Natural killer cell treated with Interleukin-12 subunit alpha and Interleukin-12 subunit beta and Interleukin-15 and Interleukin-18, amount 100 ng/mL, for 72 hours (primary cell): ENCODE results near the gene DNAJC5G. TPM values are rescaled to one million over a fixed set of nuclear protein-coding genes. Genes with fewer than 3 reads are reported as not detected.

Experiments used
- ATAC-seq, 2 donors: fragments of 150-1000 bp; cut with Tn5 transposase in 1 of 2; sonication (Bioruptor Pico), chemical (Tn5 transposase) in 1 of 2; 2 replicates each; pipeline ENCODE4 v1.10.0; 2021
- DNase-seq: peaks from one replicate; pipeline ENCODE4 v3.0.0; 2022; ENCODE audit warnings: low spot score
- H3K27ac Mint-ChIP-seq, 2 donors: 1 replicate in 1 of 2; 2 replicates in 1 of 2; pipeline ENCODE4 v1.8.0; 2022; ENCODE audit warnings: mixed read lengths in 2 of 2, mild to moderate bottlenecking in 1 of 2, moderate library complexity in 1 of 2
- H3K27me3 Mint-ChIP-seq, 2 donors: 1 replicate in 1 of 2; 2 replicates in 1 of 2; pipeline ENCODE4 v1.8.0; 2022; ENCODE audit warnings: mixed read lengths in 2 of 2
- H3K36me3 Mint-ChIP-seq: one replicate; pipeline ENCODE4 v1.8.0; 2022; ENCODE audit warnings: mixed read lengths
- H3K4me1 Mint-ChIP-seq, 2 donors: 1 replicate in 1 of 2; 2 replicates in 1 of 2; pipeline ENCODE4 v1.8.0; 2022; ENCODE audit warnings: low read depth in 2 of 2, mixed read lengths in 2 of 2, mild to moderate bottlenecking in 1 of 2
- H3K4me3 Mint-ChIP-seq: one replicate; pipeline ENCODE4 v1.8.0; 2022; ENCODE audit warnings: mixed read lengths
- H3K9me3 Mint-ChIP-seq: 2 replicates; pipeline ENCODE4 v1.8.0; 2022; ENCODE audit warnings: mixed read lengths
- total RNA-seq, 2 donors: library from RNA; stranded (reverse); gene quantifications; one replicate each; pipeline ENCODE4 v1.2.3, GENCODE V29; 2022

DNAJC5G gene
- total RNA-seq, 2 donors from 2014 or later = not detected

DNA sequence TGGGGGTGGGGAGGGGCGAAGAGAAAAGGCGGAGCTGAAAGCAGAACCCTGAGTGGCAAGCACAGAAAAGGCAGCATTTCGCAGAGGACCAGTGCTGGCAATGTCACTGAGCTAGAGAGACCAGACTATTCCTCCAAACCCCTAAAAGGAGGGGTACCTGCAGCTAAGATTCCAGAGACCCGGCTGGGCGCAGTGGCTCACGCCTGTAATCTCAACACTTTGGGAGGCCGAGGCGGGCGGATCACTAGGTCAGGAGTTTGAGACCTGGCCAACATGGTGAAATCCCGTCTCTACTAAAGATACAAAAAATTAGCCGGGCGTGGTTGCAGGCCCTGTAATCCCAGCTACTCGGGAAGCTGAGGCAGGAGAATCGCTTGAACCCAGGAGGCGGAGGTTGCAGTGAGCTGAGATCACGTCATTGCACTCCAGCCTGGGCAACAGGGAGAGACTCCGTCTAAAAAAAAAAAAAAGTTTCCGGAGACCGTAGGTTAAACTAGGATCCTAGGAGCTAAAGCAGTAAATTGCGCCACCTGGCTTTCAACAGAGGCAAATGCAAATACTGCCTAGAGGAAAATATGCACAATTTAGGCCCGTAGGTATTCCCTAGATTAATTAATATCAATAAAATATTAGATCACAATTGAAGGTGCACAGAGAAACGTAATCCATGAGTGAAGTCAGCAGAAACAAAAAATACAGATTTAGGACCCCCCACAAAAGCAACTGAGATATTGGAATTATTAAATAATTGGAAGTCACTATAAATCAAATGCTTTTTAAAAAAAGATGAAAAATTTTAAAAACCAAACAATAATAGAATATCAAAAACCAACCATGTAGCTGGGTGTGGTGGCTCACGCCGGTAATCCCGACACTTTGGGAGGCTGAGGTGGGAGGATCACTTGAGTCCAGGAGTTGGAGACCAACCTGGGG lies 28.1 kb downstream of the DNAJC5G start:
- no peaks in the 10 kb centered on the region for H3K36me3 Mint-ChIP-seq
- no peaks in the 10 kb centered on the region for H3K9me3 Mint-ChIP-seq
- no peak for DNase-seq
- peaks cover 5 to 6% of the 10 kb centered on the region in 2 donors for H3K27me3 Mint-ChIP-seq
- peak; percentile 42 to 66 for ATAC-seq
- H3K4me3 Mint-ChIP-seq = peak overlapping the region; percentile 16
- no peak overlapping the region for H3K27ac Mint-ChIP-seq
- peaks cover 0 to 3% of the 10 kb centered on the region in 2 donors for H3K4me1 Mint-ChIP-seq

DNA sequence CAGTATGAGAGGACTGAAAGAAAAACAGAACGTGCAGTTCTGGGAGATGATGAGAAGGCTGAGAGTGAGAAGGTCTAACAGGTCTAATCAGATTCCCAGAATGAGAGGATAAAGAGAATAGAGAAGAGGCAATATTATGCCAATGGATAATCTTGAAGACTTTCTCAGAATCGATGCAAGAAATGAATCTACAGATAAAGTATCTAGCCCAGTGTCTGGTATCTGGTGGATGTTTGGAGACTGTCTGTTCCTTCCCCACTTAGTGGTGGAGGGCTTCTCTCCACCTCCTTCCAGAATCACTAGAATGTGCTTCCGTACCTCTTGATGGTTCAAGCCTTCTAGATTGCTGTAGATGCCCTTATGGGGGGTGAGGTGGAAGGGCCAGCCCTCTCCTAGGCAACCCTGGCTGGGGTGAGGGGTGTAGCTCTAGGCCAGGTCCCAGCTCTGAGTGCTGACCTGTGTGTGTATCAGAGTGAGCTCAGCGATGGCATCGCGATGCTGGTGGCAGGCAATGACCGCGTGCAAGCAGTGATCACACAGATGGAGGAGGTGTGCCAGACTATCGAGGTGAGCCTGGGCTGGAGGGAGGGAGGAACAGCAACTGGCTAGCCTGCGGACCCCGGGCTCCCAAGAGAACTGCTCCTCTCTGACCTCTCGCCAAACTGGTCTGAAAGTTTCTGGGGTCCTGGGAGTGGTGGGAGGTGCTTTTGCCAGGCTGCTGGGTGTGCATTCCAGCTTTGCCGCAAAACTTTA lies 29.4 kb downstream of the DNAJC5G start:
- no peak overlapping the region for H3K4me3 Mint-ChIP-seq
- H3K27ac Mint-ChIP-seq = no peak overlapping the region
- DNase-seq = no peak
- H3K36me3 Mint-ChIP-seq = peaks cover 3% of the 10 kb centered on the region
- no peaks in the 10 kb centered on the region for H3K9me3 Mint-ChIP-seq
- H3K27me3 Mint-ChIP-seq = peaks cover 5 to 6% of the 10 kb centered on the region in 2 donors
- ATAC-seq = no peak
- H3K4me1 Mint-ChIP-seq = peaks cover 0 to 3% of the 10 kb centered on the region in 2 donors

DNA sequence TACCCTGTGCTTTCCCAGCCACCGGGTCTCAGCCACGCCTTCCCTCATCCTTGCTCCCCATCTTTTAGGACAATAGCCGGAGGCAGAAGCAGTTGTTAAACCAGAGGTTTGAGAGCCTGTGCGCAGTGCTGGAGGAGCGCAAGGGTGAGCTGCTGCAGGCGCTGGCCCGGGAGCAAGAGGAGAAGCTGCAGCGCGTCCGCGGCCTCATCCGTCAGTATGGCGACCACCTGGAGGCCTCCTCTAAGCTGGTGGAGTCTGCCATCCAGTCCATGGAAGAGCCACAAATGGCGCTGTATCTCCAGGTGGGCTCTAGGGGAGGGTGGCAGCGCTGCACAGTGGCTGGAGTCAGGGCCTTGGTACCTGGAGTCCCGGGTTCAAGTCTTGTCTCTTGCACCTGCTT lies 30.3 kb downstream of the DNAJC5G start:
- peak overlapping the region; percentile 10 for H3K4me3 Mint-ChIP-seq

DNA sequence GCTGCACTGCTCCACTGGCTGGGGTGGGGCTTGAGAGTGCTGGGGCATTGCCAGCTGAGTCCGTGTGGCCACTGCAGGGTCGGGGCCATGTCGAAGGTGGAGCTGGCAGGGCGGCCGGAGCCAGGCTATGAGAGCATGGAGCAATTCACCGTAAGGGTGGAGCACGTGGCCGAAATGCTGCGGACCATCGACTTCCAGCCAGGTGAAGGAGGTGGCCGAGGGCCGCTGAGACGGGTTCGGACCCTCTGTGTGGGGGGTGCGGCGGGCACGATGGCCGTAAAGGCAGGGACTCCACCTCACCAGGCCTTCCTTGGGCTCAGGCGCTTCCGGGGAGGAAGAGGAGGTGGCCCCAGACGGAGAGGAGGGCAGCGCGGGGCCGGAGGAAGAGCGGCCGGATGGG lies 30.9 kb downstream of the DNAJC5G start:
- H3K4me1 Mint-ChIP-seq = peaks cover 0 to 3% of the 10 kb centered on the region in 2 donors
- peaks cover 6% of the 10 kb centered on the region for H3K36me3 Mint-ChIP-seq
- H3K27me3 Mint-ChIP-seq = peaks cover 5 to 6% of the 10 kb centered on the region in 2 donors
- ATAC-seq = peak; percentile 42 to 66
- no peaks in the 10 kb centered on the region for H3K9me3 Mint-ChIP-seq
- no peak overlapping the region for H3K27ac Mint-ChIP-seq
- H3K4me3 Mint-ChIP-seq = peak overlapping the region; percentile 39
- no peak for DNase-seq

More for the DNA sequence above, 30.3 kb downstream of the DNAJC5G start:
- Mint-ChIP-seq H3K9me3 (no peaks in the 10 kb centered on the region), H3K27ac (no peak overlapping the region), H3K4me1 (peaks cover 0 to 3% of the 10 kb centered on the region in 2 donors), H3K27me3 (peaks cover 5 to 6% of the 10 kb centered on the region in 2 donors), H3K36me3 (peaks cover 6% of the 10 kb centered on the region)
- no peak for DNase-seq
- no peak for ATAC-seq

DNA sequence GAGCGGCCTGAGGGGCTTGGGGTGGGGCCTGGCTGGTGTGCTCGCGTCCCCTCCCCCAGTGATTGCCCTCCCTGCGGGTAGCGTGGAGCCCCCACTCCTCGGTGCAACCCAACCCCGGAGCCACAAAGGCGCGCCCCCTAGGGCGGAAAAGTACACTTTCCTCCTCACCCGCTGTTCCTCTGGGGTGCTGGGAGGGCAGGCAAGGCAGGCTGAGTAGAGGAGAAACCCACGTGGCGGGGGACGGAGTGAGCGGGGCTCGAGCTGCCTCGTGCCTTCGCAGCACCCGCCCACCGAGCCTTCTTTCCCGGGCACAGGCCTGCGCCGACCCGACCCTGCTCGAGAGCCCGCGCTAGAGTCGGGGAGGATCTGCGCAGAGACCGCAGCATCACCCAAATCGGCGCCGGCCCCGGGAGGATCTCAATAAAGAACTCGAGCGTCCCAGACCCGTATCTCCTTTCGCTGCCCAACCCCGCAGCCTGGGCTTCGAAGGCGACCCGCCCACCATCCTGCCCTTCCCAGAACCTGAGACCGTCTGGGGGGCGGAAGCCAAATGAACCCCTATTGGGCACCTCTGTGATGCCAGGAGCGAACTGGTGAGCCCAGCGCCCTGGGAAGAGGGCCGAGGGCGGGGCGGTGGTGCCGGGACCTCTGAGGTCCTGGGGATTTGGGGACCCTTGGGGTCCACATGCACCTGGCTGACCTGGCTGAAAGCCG lies 31.5 kb downstream of the DNAJC5G start:
- peaks cover 0 to 3% of the 10 kb centered on the region in 2 donors for H3K4me1 Mint-ChIP-seq
- no peaks in the 10 kb centered on the region for H3K9me3 Mint-ChIP-seq
- peaks cover 6% of the 10 kb centered on the region for H3K36me3 Mint-ChIP-seq
- DNase-seq (no peak), ATAC-seq (peak; percentile 57 to 67)
- H3K4me3 Mint-ChIP-seq = peak overlapping the region; percentile 39
- peaks cover 5 to 6% of the 10 kb centered on the region in 2 donors for H3K27me3 Mint-ChIP-seq
- no peak overlapping the region for H3K27ac Mint-ChIP-seq

DNA sequence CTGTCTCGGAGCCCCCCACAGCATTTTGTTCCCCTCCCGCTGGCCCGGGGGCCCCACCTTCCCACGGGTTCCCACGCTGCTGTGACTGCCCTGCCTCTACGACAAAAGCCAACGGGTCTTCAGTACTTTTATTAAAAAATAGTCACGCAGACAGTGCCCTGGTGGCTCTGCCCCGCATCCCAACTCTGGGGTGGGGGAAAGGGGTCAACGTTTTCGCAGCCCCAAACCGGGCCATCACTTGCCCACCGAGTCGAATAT lies 32.0 kb downstream of the DNAJC5G start:
- H3K4me1 Mint-ChIP-seq = peaks cover 0 to 3% of the 10 kb centered on the region in 2 donors
- H3K4me3 Mint-ChIP-seq = peak overlapping the region; percentile 38

DNA sequence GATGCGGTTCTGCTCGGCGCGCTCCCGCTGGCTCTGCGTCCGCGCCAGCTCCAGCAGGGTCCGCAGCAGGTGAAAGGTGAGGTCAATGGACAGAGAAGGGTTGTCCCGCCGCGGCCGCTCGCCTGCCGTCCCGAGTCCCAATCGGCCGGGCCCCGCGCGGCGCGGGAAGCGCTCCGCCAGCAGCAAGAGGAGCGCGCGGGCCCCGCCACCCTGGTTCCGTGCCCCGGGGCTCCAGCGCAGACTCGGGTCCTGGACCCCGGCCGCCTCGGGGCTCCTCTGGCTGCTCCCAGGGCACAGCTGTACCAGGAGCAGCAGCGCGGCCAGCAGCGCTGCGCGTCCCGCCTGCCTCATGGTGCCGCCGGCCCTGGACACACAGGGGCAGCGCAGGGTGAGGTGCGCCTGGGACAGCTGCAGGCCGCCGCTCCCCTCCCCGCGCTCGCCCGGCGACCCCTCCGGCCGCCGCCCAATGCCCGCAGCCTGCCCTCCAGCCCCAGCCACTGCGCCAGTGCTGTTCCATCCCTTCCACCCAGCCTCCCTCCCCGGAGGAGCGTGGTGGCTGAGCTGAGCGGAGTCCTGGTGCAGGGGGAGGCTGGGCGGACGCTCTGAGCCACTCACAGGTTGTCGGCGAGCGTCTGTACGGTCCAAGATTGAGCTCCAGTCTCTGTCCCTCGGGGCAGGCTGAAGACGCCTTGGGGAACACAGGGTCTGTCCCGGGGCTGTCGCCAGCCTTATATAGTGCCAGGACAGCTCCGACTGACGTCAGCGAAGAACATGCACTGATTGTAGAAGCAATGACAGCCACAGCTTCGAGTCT lies 32.5 kb downstream of the DNAJC5G start:
- H3K9me3 Mint-ChIP-seq = no peaks in the 10 kb centered on the region
- peaks cover 5 to 6% of the 10 kb centered on the region in 2 donors for H3K27me3 Mint-ChIP-seq
- peaks cover 6% of the 10 kb centered on the region for H3K36me3 Mint-ChIP-seq
- peak overlapping the region; percentile 38 for H3K4me3 Mint-ChIP-seq
- no peak for DNase-seq
- ATAC-seq = no peak
- peaks cover 0 to 3% of the 10 kb centered on the region in 2 donors for H3K4me1 Mint-ChIP-seq
- no peak overlapping the region for H3K27ac Mint-ChIP-seq

More for the DNA sequence above, 32.0 kb downstream of the DNAJC5G start:
- DNase-seq (no peak), ATAC-seq (no peak)
- Mint-ChIP-seq H3K36me3 (peaks cover 6% of the 10 kb centered on the region), H3K27me3 (peaks cover 5 to 6% of the 10 kb centered on the region in 2 donors), H3K9me3 (no peaks in the 10 kb centered on the region), H3K27ac (no peak overlapping the region)

DNA sequence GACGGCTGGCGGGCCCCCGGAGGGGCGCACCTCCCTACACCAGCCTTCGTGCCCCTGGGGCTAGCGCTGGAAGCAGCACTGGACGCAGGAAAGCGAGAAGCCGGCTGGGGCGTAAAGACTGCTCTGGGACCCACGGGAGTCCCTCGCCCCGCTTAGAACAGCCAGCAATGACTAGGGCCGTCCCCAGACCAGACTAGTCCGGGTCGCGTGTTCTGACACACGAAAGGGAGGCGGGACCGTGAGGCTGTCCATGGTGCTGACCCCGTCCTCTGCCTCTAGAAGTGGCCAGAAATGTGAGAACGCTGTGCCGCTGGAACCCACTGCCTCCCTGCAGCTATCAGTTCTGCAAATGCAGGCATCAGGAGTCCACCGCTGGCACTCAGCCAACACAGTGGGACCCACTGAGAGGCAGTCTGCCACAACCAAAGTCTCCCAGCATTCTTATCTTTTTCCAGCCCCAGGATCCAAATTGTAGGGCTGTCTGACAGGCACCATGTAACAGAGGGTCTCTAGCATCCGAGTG lies 33.2 kb downstream of the DNAJC5G start, which contains the start of gene UCN:
Gene UCN (minus strand): TSS at position 87 of the 523 bp plus-strand sequence. CDS start 550 bp downstream, outside the sequence.
- peaks cover 5 to 6% of the 10 kb centered on the region in 2 donors for H3K27me3 Mint-ChIP-seq
- DNase-seq = no peak
- H3K4me3 Mint-ChIP-seq = peak within 1 kb of the TSS; percentile 38
- H3K27ac Mint-ChIP-seq = no peak within 1 kb of the TSS
- H3K9me3 Mint-ChIP-seq = no peaks in the 10 kb centered on the region
- no peak for ATAC-seq
- peaks cover 0 to 3% of the 10 kb centered on the region in 2 donors for H3K4me1 Mint-ChIP-seq
- peaks cover 6% of the 10 kb centered on the region for H3K36me3 Mint-ChIP-seq

DNA sequence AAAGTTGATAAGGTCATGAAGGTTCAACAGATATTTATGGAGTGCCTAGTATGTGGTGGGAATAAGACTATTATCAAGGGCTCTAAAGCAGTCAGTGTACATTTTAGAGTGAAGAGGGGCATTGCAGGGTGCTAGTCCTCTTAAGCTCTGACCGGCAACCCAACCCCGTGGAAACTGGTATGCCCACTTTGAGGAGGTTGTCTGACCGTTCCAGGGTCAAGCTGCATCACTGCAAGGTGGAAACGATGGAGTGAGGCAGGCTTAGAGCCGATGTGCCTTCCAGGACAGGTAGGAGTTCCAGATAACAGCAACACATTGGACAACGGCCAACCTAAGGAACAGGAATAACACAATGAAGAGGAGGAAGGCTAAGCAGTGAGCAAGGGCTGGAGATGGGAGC lies 34.4 kb downstream of the DNAJC5G start:
- H3K27ac Mint-ChIP-seq = no peak overlapping the region
- peaks cover 6% of the 10 kb centered on the region for H3K36me3 Mint-ChIP-seq
- H3K4me1 Mint-ChIP-seq = peaks cover 0 to 3% of the 10 kb centered on the region in 2 donors
- DNase-seq = no peak
- H3K27me3 Mint-ChIP-seq = peaks cover 3 to 6% of the 10 kb centered on the region in 2 donors
- no peak overlapping the region for H3K4me3 Mint-ChIP-seq
- no peaks in the 10 kb centered on the region for H3K9me3 Mint-ChIP-seq
- no peak for ATAC-seq

DNA sequence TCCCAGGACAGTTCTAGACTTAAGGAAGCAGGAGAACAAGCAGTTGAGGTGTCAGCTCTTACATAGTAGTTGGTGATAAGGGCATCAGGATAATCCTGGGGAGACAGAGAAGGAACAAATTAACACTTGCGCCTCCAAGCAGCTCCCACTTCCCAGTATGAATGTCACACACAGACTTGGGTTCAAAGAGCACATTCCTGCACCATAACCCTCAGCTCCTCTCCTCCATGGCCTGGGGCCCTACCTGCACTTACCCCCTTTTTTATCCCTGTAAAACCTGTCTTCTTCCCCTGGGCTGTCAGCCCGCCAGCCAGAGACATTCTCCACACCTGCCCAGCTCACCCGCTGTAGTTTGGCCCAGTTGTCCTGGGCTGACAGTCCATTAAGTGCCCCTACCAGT lies 36.9 kb downstream of the DNAJC5G start:
- H3K36me3 Mint-ChIP-seq = peaks cover 6% of the 10 kb centered on the region
- ATAC-seq (no peak), DNase-seq (no peak)
- no peaks in the 10 kb centered on the region for H3K9me3 Mint-ChIP-seq
- no peak overlapping the region for H3K4me3 Mint-ChIP-seq
- H3K27me3 Mint-ChIP-seq = no peaks in the 10 kb centered on the region
- no peak overlapping the region for H3K27ac Mint-ChIP-seq
- peaks cover 0 to 6% of the 10 kb centered on the region in 2 donors for H3K4me1 Mint-ChIP-seq

DNA sequence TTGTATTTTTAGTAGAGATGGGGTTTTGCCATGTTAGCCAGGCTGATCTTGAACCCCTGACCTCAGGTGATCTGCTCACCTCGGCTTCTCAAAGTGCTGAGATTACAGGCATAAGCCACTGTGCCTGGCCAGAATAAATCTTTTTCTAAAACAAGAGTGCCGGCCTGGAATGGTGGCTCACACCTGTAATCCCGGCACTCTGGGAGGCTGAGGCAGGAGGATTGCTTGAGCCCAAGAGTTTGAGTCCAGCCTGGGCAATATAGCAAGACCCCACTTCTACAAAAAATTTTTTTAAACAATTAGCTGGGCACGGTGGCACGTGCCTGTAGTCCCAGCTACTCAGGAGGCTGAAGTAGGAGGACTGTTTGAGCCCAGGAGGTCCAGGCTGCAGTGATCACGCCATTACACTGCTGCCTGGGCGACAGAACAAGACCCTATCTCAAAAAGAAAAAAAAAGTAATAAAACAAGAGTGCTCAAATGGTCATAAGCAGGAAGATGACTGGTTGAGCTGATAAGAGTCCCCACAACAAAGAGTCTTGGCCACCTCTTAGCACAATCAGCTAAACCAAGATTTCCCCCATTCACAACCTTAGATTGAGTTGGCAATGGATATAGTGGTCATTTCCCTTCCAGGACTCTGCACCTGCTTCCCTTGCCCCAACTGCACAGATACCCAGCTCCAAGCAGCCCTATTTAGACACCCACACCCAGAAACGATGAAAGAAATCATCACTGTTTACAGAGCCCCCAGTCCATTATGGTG lies 38.8 kb downstream of the DNAJC5G start:
- H3K4me3 Mint-ChIP-seq = no peak overlapping the region
- no peak for ATAC-seq
- no peak for DNase-seq
- H3K27ac Mint-ChIP-seq = no peak overlapping the region
- peaks cover 6% of the 10 kb centered on the region for H3K36me3 Mint-ChIP-seq
- no peaks in the 10 kb centered on the region for H3K27me3 Mint-ChIP-seq
- H3K4me1 Mint-ChIP-seq = peaks cover 0 to 6% of the 10 kb centered on the region in 2 donors
- H3K9me3 Mint-ChIP-seq = no peaks in the 10 kb centered on the region

DNA sequence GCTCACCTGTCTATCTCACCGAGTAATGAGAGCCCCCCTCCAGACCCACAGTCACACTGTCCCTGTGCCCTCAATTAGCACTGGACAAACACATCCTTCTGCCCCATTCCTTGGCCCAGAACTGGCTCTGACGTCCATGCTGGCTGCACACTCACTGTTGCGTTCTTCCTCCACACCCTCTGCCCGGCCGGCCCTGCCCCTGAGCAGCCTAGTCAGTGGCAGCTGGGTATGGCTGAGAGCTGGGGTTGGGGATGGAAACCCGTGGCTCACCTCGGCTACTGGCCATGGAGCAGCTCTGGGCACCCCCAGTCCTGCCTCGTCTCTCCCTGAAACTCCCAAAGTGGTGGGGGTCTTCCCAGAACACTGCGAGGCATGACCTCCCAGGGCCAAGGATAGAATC lies 39.5 kb downstream of the DNAJC5G start:
- Mint-ChIP-seq H3K4me3 (no peak overlapping the region), H3K4me1 (peaks cover 0 to 6% of the 10 kb centered on the region in 2 donors), H3K36me3 (peaks cover 2% of the 10 kb centered on the region), H3K27ac (no peak overlapping the region), H3K27me3 (no peaks in the 10 kb centered on the region), H3K9me3 (no peaks in the 10 kb centered on the region)
- DNase-seq = no peak
- ATAC-seq = no peak
